GM12891 (cell line): ENCODE results near the gene RAMP2.

Experiments
- PAX5 ChIP-seq: IDR thresholded peaks from 2 replicates; pipeline ENCODE4 v1.6.1; 2011; ENCODE audit warnings: low read length, moderate library complexity, mild to moderate bottlenecking; ENCODE audit not compliant: insufficient read depth, severe bottlenecking
- POLR2A ChIP-seq: IDR thresholded peaks from 2 replicates; pipeline ENCODE4 v1.6.1; 2011; ENCODE audit warnings: low read depth, low read length, control low read depth
- POLR2AphosphoS5 ChIP-seq: IDR thresholded peaks from 2 replicates; pipeline ENCODE4 v1.6.1; 2011; ENCODE audit warnings: low read depth, low read length, control low read depth
- POU2F2 ChIP-seq: IDR thresholded peaks from 2 replicates; pipeline ENCODE4 v1.6.1; 2011; ENCODE audit warnings: low read depth, mild to moderate bottlenecking, control low read depth, low read length, moderate library complexity

- no peak for TF ChIP-seq POLR2AphosphoS5
- no peak for TF ChIP-seq POU2F2
- TF ChIP-seq PAX5, result no peak
- no peak for TF ChIP-seq POLR2A
These were observed 26.2 kb downstream of the RAMP2 start for GRCh38 chr17:42787266-42787665.
